ENCODE data around the gene ARMC7. TPM values are rescaled to one million over a fixed set of nuclear protein-coding genes. Genes with fewer than 3 reads are reported as not detected.
"Not testable (repeated sequence)": the region's sequence is repeated elsewhere in the genome, so short reads cannot be mapped to it uniquely, and the experiment has no call there.

ARMC7 gene
- total and polyA plus RNA-seq, 12 donors: 3.7 to 13.8 (median 7.8) TPM

DNA sequence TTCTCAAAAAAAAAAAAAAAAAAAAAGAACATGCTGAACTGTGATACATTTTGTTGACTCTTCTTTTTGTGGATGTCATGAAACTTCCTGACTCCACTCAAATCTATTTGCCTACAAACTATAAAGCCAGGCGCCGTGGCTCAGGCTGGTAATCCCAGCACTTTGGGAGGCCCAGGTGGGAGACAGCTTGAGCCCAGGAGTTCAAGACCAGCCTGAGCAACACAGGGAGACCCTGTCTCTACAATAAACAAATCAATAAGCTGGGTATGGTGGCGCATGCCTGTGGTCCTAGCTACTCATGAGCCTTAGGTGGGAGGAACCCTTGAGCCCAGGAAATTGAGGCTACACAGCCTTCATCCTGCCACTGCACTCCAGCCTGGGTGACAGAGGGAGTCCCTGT lies 23.2 kb downstream of the ARMC7 start:
- WGBS, 4 donors: 96 to 100% (median 96%) methylated on average over 3 of the region's 3 CpGs
- no peak overlapping the region for H3K4me3 ChIP-seq
- intact Hi-C loops (cut with DNase I): no loop called here

DNA sequence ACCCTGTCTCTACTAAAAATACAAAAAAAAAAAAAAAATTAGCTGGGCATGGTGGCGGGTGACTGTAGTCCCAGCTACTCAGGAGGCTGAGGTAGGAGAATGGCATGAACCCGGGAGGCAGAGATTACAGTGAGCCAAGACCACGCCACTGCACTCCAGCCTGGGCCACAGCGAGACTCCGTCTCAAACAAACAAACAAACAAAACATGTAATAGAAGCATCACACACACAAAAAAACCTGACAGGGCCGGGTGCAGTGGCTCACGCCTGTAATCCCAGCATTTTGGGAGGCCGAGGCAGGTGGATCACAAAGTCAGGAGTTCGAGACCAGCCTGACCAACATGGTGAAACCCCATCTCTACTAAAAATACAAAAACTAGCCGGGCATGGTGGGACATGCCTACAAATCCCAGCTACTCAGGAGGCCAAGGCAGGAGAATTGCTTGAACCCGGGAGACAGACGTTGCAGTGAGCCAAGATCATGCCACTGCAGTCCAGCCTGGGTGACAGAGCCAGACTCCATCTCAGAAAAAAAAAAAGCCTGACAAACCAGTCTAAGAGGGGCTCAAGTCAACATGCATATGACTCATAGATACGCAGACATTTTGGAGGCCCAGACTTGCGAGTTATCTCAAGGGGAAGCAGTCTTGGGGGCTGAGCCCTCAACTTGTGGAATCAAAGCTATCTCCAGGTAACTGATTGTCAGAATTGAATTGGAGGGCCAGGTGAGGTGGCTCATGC lies 24.0 kb downstream of the ARMC7 start:
- H3K4me1 ChIP-seq (replicated peaks in 1 of 2): peaks cover 6 to 16% of the 10 kb centered on the region in 2 donors
- H3K9me3 ChIP-seq (replicated peaks in 1 of 3); intact Hi-C loops (cut with DNase I); H3K36me3 ChIP-seq (replicated peaks in 1 of 2); H3K27me3 ChIP-seq; DNase-seq; H3K4me3 ChIP-seq; H3K27ac ChIP-seq: not testable (repeated sequence)
- 90 to 93% (median 92%) methylated on average over 14 of the region's 14 CpGs for WGBS, 4 donors

More for the DNA sequence above, 23.2 kb downstream of the ARMC7 start:
- DNase-seq: no peak
- Histone ChIP-seq H3K4me1 (replicated peaks in 1 of 2) (peaks cover 6 to 16% of the 10 kb centered on the region in 2 donors), H3K36me3 (replicated peaks in 1 of 2) (peaks cover 0 to 8% of the 10 kb centered on the region in 2 donors), H3K9me3 (replicated peaks in 1 of 3) (no peaks in the 10 kb centered on the region), H3K27me3 (no peaks in the 10 kb centered on the region), H3K27ac (no peak overlapping the region)
- no peak for TF ChIP-seq POLR2A (IDR thresholded peaks at IDR 0.05)

DNA sequence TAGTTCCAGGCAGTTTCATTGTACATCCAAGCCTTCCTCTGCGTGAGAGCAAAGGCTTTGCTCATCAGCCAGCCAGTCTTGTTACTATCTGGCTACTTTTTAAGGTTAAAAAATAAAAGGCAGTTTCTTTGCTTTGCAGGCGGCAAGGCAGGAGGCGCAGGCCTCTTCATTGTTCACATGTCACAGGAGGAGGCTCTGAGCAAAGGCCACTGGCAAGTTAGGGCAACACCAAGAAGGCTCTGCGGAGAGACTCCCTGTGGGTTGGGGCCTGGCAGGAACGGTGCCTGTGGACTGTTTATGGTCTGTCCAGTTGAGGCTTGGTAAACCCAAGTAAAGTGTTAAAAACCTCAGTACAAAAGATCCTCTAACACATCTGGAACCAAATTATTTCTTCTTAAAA lies 25.7 kb downstream of the ARMC7 start:
- TF ChIP-seq POLR2A (IDR thresholded peaks at IDR 0.05): no peak
- TF ChIP-seq CTCF (IDR thresholded peaks at IDR 0.05): no peak
- H3K27me3 ChIP-seq: no peaks in the 10 kb centered on the region
- WGBS, 4 donors: 84 to 93% (median 91%) methylated on average over 2 to 5 of the region's 5 CpGs
- peaks cover 0 to 4% of the 10 kb centered on the region in 2 donors for H3K36me3 ChIP-seq (replicated peaks in 1 of 2)
- H3K9me3 ChIP-seq (replicated peaks in 1 of 3): no peaks in the 10 kb centered on the region
- intact Hi-C loops (cut with DNase I): no loop called here
- H3K27ac ChIP-seq: no peak overlapping the region
- no peak for DNase-seq
- H3K4me1 ChIP-seq (replicated peaks in 1 of 2): peaks cover 6 to 13% of the 10 kb centered on the region in 2 donors
- no peak overlapping the region for H3K4me3 ChIP-seq

- no peak overlapping the region for H3K27ac ChIP-seq
- intact Hi-C loops (cut with DNase I): no loop called here
- H3K27me3 ChIP-seq: no peaks in the 10 kb centered on the region
- TF ChIP-seq POLR2A (IDR thresholded peaks at IDR 0.05): no peak
- TF ChIP-seq CTCF (IDR thresholded peaks at IDR 0.05): no peak
- H3K4me1 ChIP-seq (replicated peaks in 1 of 2): peaks cover 6 to 8% of the 10 kb centered on the region in 2 donors
- DNase-seq: no peak
- no peaks in the 10 kb centered on the region for H3K9me3 ChIP-seq (replicated peaks in 1 of 3)
- 88 to 95% (median 92%) methylated on average over 8 of the region's 8 CpGs for WGBS, 4 donors
- no peak overlapping the region for H3K4me3 ChIP-seq
- H3K36me3 ChIP-seq (replicated peaks in 1 of 2): peaks cover 0 to 4% of the 10 kb centered on the region in 2 donors
These were observed 26.2 kb downstream of the ARMC7 start for GRCh38 chr17:75135946-75136345.

- WGBS, 4 donors: 91 to 98% (median 93%) methylated on average over 7 to 9 of the region's 9 CpGs
- H3K27me3 ChIP-seq; DNase-seq; H3K36me3 ChIP-seq (replicated peaks in 1 of 2); H3K4me1 ChIP-seq (replicated peaks in 1 of 2); H3K9me3 ChIP-seq (replicated peaks in 1 of 3); H3K27ac ChIP-seq; intact Hi-C loops (cut with DNase I); H3K4me3 ChIP-seq: not testable (repeated sequence)
These were observed 28.0 kb downstream of the ARMC7 start for GRCh38 chr17:75137762-75138161.

DNA sequence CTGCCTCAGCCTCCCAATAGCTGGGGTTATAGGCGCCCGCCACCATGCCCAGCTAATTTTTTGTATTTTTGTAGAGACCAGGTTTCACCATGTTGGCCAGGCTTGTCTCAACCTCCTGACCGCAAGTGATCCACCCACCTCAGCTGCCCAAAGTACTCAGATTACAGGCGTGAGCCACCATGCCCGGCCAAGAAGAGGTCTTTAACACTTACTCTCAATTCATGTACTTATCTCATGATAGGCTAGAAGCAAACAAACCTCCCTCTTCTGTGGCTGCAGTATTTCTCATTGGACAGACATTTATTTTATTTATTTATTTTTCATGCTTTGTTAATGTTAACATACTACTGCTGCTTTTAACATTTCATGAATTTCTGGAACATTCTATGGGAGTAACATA lies 28.8 kb downstream of the ARMC7 start:
- intact Hi-C loops (cut with DNase I): no loop called here
- Histone ChIP-seq H3K27ac (no peak overlapping the region), H3K27me3 (no peaks in the 10 kb centered on the region), H3K36me3 (replicated peaks in 1 of 2) (peaks cover 0 to 10% of the 10 kb centered on the region in 2 donors), H3K4me1 (replicated peaks in 1 of 2) (no peaks in the 10 kb centered on the region), H3K4me3 (no peak overlapping the region), H3K9me3 (replicated peaks in 1 of 3) (no peaks in the 10 kb centered on the region)
- TF ChIP-seq CTCF (IDR thresholded peaks at IDR 0.05): no peak
- TF ChIP-seq POLR2A (IDR thresholded peaks at IDR 0.05): no peak
- WGBS, 4 donors: 95 to 98% (median 96%) methylated on average over 5 of the region's 5 CpGs
- DNase-seq: no peak
